NCI-H146 treated with DMSO at 0.1 percent for 48 hours (cell line): Measurements from ENCODE around the gene RAMACL.
"Not testable (repeated sequence)": the region's sequence is repeated elsewhere in the genome, so short reads cannot be mapped to it uniquely, and the experiment has no call there.

Source experiments
- DNase-seq: peaks from one replicate; lab custom pipeline; 2025; ENCODE audit not compliant: unreplicated experiment; lab: John Stamatoyannopoulos, UW

Gene RAMACL

GRCh38 chr6:166558156-166559005, 28.1 kb downstream of the RAMACL start:
- no peak for DNase-seq

- no peak for DNase-seq
Measured at GRCh38 chr6:166556863-166557322, 29.6 kb downstream of the RAMACL start.

GRCh38 chr6:166556336-166556735, 30.1 kb downstream of the RAMACL start:
- DNase-seq, result no peak

- DNase-seq, result no peak
Measured at GRCh38 chr6:166555086-166555485, 31.4 kb downstream of the RAMACL start.

- DNase-seq, result no peak
Measured at GRCh38 chr6:166554316-166554715, 32.2 kb downstream of the RAMACL start.

- DNase-seq, result no peak
Measured at GRCh38 chr6:166553563-166554271, 32.8 kb downstream of the RAMACL start.

GRCh38 chr6:166552600-166552999, 33.9 kb downstream of the RAMACL start:
- no peak for DNase-seq

GRCh38 chr6:166551754-166552495, 34.6 kb downstream of the RAMACL start:
- DNase-seq, result no peak

- DNase-seq, result no peak
Measured at GRCh38 chr6:166546653-166547052, 39.8 kb downstream of the RAMACL start.

- no peak for DNase-seq
Measured at GRCh38 chr6:166545156-166546034, 41.1 kb downstream of the RAMACL start.

- DNase-seq, result no peak
Measured at GRCh38 chr6:166544296-166544605, 42.2 kb downstream of the RAMACL start.

GRCh38 chr6:166543603-166544295, 42.7 kb downstream of the RAMACL start:
- no peak for DNase-seq

GRCh38 chr6:166542580-166542912, 43.9 kb downstream of the RAMACL start:
- no peak for DNase-seq

- DNase-seq, result no peak
Measured at GRCh38 chr6:166541876-166542579, 44.5 kb downstream of the RAMACL start.

GRCh38 chr6:166541366-166541765, 45.1 kb downstream of the RAMACL start:
- no peak for DNase-seq

- DNase-seq, result no peak
Measured at GRCh38 chr6:166540631-166541331, 45.7 kb downstream of the RAMACL start.

GRCh38 chr6:166539543-166539942, 46.9 kb downstream of the RAMACL start:
- no peak for DNase-seq

- DNase-seq, result not testable (repeated sequence)
Measured at GRCh38 chr6:166539011-166539385, 47.5 kb downstream of the RAMACL start.
